GM12873 (cell line): Measurements from ENCODE around the gene IRF5.

Experiments used
- CTCF ChIP-seq: IDR thresholded peaks from 2 replicates; pipeline ENCODE4 v1.5.1; 2012; ENCODE audit warnings: low read depth, mild to moderate bottlenecking, moderate library complexity, low read length, control low read depth; ENCODE audit not compliant: insufficient read depth; ENCODE audit errors: missing control alignments

IRF5 gene

GRCh38 chr7:128928159-128928813, 9.4 kb upstream of the IRF5 start:
- TF ChIP-seq CTCF: no peak

- no peak for TF ChIP-seq CTCF
These were observed 8.6 kb upstream of the IRF5 start for GRCh38 chr7:128928882-128929788.

- TF ChIP-seq CTCF: no peak
These were observed 6.4 kb upstream of the IRF5 start for GRCh38 chr7:128931190-128931798.

GRCh38 chr7:128931965-128932861, 5.5 kb upstream of the IRF5 start:
- TF ChIP-seq CTCF: no peak

- TF ChIP-seq CTCF: no peak
These were observed 4.9 kb upstream of the IRF5 start for GRCh38 chr7:128932862-128933179.

- no peak for TF ChIP-seq CTCF
These were observed 4.4 kb upstream of the IRF5 start for GRCh38 chr7:128933180-128933891.
